Neural cell (in vitro differentiated cells): ENCODE results near the gene EIF4G3. TPM values are rescaled to one million over a fixed set of nuclear protein-coding genes. Genes with fewer than 3 reads are reported as not detected.

Experiments used
- H2AFZ ChIP-seq: fragments of 200-600, 300-800 bp; sonication (generic), shearing (Covaris generic); 2 replicates; pipeline ENCODE4 v1.6.0; 2014; ENCODE audit warnings: low read depth, mild to moderate bottlenecking, antibody characterized with exemption, low read length, moderate library complexity
- H3F3A ChIP-seq: fragments of 200-600 bp; shearing (Covaris generic); 2 replicates; pipeline ENCODE4 v1.6.1; 2016; ENCODE audit warnings: mild to moderate bottlenecking, moderate library complexity, mixed read lengths, antibody characterized with exemption, low read length; ENCODE audit not compliant: insufficient read depth, poor library complexity, severe bottlenecking
- H3K27ac ChIP-seq: fragments of 200-600, 300-800 bp; sonication (generic), shearing (Covaris generic); 2 replicates; pipeline ENCODE4 v1.5.1; 2014; ENCODE audit warnings: mild to moderate bottlenecking, low read length, moderate library complexity
- H3K27me3 ChIP-seq: fragments of 300-800, 200-600 bp; sonication (generic), shearing (Covaris generic); 2 replicates; pipeline ENCODE4 v1.6.0; 2014; ENCODE audit warnings: mild to moderate bottlenecking, low read depth, low read length, moderate library complexity; ENCODE audit not compliant: insufficient read depth
- H3K36me3 ChIP-seq: fragments of 300-800, 200-600 bp; sonication (generic), shearing (Covaris generic); 2 replicates; pipeline ENCODE4 v1.5.1; 2014; ENCODE audit warnings: mild to moderate bottlenecking, antibody characterized with exemption, low read length, moderate library complexity; ENCODE audit not compliant: insufficient read depth
- H3K4me2 ChIP-seq: fragments of 300-800, 200-600 bp; sonication (generic), shearing (Covaris generic); 2 replicates; pipeline ENCODE4 v1.6.0; 2014; ENCODE audit warnings: mild to moderate bottlenecking, low read length
- H3K4me3 ChIP-seq: fragments of 300-800, 200-600 bp; sonication (generic), shearing (Covaris generic); 2 replicates; pipeline ENCODE4 v1.5.1; 2014; ENCODE audit warnings: mild to moderate bottlenecking, low read length, moderate library complexity
- H3K79me2 ChIP-seq: fragments of 200-600 bp; shearing (Covaris generic); replicated peaks from 2 replicates; pipeline ENCODE4 v1.6.0; 2014; ENCODE audit warnings: mild to moderate bottlenecking, low read length, moderate library complexity; ENCODE audit not compliant: insufficient read depth
- H3K9ac ChIP-seq: fragments of 300-800, 200-600 bp; sonication (generic), shearing (Covaris generic); 2 replicates; pipeline ENCODE4 v1.6.1; 2016; ENCODE audit warnings: mild to moderate bottlenecking, low read length, mixed read lengths
- H3K9me2 ChIP-seq: fragments of 200-600 bp; shearing (Covaris generic); 2 replicates; pipeline ENCODE4 v1.6.1; 2016; ENCODE audit warnings: mild to moderate bottlenecking, low read length, mixed read lengths; ENCODE audit not compliant: insufficient read depth
- H3K9me3 ChIP-seq: fragments of 200-600, 300-800 bp; sonication (generic), shearing (Covaris generic); 2 replicates; pipeline ENCODE4 v1.6.1; 2016; ENCODE audit warnings: mild to moderate bottlenecking, mixed run types, low read length, moderate library complexity, mixed read lengths
- H4K20me1 ChIP-seq: fragments of 200-600 bp; shearing (Covaris generic); 2 replicates; pipeline ENCODE4 v1.6.1; 2016; ENCODE audit warnings: mild to moderate bottlenecking, mixed run types; ENCODE audit not compliant: insufficient read depth
- EP300 ChIP-seq: fragments of 450-650 bp; conservative IDR thresholded peaks from 2 replicates; pipeline ENCODE4 v1.6.1; 2014; ENCODE audit warnings: antibody characterized with exemption, mild to moderate bottlenecking, moderate library complexity; ENCODE audit not compliant: poor library complexity, severe bottlenecking
- EZH2 ChIP-seq: fragments of 200-600, 300-800 bp; shearing (Covaris generic), sonication (generic); IDR thresholded peaks from 2 replicates; pipeline ENCODE4 v1.6.1; 2014; ENCODE audit warnings: antibody characterized with exemption, low read length, borderline replicate concordance, mild to moderate bottlenecking; ENCODE audit not compliant: insufficient read depth, poor library complexity, severe bottlenecking
- MXI1 ChIP-seq: fragments of 450-650 bp; conservative IDR thresholded peaks from 2 replicates; pipeline ENCODE4 v1.6.1; 2014; ENCODE audit warnings: antibody characterized with exemption, mild to moderate bottlenecking; ENCODE audit not compliant: poor library complexity, severe bottlenecking
- POLR2AphosphoS5 ChIP-seq: IDR thresholded peaks from 2 replicates; pipeline ENCODE4 v1.6.1; 2012
- RAD21 ChIP-seq: fragments of 450-650 bp; conservative IDR thresholded peaks from 2 replicates; pipeline ENCODE4 v1.6.1; 2014; ENCODE audit warnings: antibody characterized with exemption, mild to moderate bottlenecking, moderate library complexity
- SMC3 ChIP-seq: fragments of 450-650 bp; conservative IDR thresholded peaks from 2 replicates; pipeline ENCODE4 v1.6.1; 2014; ENCODE audit warnings: antibody characterized with exemption, mild to moderate bottlenecking, moderate library complexity; ENCODE audit not compliant: poor library complexity
- TAF1 ChIP-seq: IDR thresholded peaks from 2 replicates; pipeline ENCODE4 v1.6.1; 2012; ENCODE audit warnings: low read depth
- polyA plus RNA-seq: library from polyadenylated mRNA; depleted of rRNA; stranded (reverse); fragments of >200 nt; gene quantifications from 2 replicates; pipeline ENCODE4 v1.2.3, GENCODE V29; 2014
- TF ChIP-seq, protein P1 (sequence below): IDR thresholded peaks from 2 replicates; pipeline ENCODE4 v1.6.1; 2012; ENCODE audit warnings: borderline replicate concordance
- TF ChIP-seq, protein P2 (sequence below): fragments of 450-650 bp; IDR thresholded peaks from 2 replicates; pipeline ENCODE4 v1.5.1; 2014; ENCODE audit warnings: antibody characterized with exemption, mild to moderate bottlenecking, moderate library complexity; ENCODE audit not compliant: poor library complexity, severe bottlenecking

EIF4G3 gene
- polyA plus RNA-seq, 1 donor from 2014 or later, result 56.9 TPM

DNA sequence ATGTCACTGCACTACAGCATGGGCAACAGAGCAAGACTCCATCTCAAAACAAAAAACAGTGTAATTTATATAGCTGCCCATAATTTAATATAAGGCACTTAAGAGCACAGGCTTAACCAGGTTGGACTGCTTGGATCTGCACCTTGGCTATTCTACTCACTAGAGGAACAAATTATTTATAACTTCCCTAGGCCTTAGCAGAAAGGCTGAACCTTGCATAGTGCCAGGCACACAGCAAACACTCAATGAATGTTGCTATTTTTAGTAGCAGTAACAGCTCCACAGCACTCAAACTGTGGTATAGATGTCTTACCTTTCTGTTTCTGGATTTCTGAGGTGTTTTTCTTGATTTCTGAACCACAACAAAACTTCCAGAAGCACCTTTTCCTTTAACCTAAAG is 409.4 kb downstream of the EIF4G3 start (continued):
- TF ChIP-seq, protein P1, sequence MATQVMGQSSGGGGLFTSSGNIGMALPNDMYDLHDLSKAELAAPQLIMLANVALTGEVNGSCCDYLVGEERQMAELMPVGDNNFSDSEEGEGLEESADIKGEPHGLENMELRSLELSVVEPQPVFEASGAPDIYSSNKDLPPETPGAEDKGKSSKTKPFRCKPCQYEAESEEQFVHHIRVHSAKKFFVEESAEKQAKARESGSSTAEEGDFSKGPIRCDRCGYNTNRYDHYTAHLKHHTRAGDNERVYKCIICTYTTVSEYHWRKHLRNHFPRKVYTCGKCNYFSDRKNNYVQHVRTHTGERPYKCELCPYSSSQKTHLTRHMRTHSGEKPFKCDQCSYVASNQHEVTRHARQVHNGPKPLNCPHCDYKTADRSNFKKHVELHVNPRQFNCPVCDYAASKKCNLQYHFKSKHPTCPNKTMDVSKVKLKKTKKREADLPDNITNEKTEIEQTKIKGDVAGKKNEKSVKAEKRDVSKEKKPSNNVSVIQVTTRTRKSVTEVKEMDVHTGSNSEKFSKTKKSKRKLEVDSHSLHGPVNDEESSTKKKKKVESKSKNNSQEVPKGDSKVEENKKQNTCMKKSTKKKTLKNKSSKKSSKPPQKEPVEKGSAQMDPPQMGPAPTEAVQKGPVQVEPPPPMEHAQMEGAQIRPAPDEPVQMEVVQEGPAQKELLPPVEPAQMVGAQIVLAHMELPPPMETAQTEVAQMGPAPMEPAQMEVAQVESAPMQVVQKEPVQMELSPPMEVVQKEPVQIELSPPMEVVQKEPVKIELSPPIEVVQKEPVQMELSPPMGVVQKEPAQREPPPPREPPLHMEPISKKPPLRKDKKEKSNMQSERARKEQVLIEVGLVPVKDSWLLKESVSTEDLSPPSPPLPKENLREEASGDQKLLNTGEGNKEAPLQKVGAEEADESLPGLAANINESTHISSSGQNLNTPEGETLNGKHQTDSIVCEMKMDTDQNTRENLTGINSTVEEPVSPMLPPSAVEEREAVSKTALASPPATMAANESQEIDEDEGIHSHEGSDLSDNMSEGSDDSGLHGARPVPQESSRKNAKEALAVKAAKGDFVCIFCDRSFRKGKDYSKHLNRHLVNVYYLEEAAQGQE, result no peak

DNA sequence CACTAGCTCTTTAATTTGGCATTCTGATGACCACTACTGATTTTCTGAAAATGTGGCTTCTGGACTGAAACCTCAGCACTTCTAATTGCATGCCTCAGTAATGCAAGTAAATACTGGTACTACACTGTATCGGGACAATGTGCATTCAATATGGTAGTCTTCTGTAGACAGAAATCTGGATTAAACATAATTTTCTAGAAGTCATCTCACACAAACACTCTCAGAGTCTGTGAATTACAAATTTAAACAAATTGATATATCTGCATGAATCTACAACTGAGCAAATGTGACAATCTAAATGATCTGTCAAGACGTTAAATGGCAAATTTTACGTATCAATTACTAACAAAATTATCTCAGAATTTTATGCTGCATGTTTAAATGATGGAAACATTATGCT is 413.3 kb downstream of the EIF4G3 start:
- H3K9ac ChIP-seq, result no peak overlapping the region
- no peaks in the 10 kb centered on the region for H3K79me2 ChIP-seq
- no peak overlapping the region for H3K4me3 ChIP-seq
- no peak overlapping the region for H3K27ac ChIP-seq
- H3K9me2 ChIP-seq, result no peaks in the 10 kb centered on the region
- H2AFZ ChIP-seq, result no peak overlapping the region
- no peak overlapping the region for H3K4me2 ChIP-seq
- no peaks in the 10 kb centered on the region for H3F3A ChIP-seq
- TF ChIP-seq, protein P1, result no peak
- TF ChIP-seq, protein P2, sequence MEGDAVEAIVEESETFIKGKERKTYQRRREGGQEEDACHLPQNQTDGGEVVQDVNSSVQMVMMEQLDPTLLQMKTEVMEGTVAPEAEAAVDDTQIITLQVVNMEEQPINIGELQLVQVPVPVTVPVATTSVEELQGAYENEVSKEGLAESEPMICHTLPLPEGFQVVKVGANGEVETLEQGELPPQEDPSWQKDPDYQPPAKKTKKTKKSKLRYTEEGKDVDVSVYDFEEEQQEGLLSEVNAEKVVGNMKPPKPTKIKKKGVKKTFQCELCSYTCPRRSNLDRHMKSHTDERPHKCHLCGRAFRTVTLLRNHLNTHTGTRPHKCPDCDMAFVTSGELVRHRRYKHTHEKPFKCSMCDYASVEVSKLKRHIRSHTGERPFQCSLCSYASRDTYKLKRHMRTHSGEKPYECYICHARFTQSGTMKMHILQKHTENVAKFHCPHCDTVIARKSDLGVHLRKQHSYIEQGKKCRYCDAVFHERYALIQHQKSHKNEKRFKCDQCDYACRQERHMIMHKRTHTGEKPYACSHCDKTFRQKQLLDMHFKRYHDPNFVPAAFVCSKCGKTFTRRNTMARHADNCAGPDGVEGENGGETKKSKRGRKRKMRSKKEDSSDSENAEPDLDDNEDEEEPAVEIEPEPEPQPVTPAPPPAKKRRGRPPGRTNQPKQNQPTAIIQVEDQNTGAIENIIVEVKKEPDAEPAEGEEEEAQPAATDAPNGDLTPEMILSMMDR, result no peak
- TF ChIP-seq SMC3 (no peak), TAF1 (no peak), MXI1 (no peak), RAD21 (no peak), EP300 (no peak), POLR2AphosphoS5 (no peak), EZH2 (no peak)
- H3K27me3 ChIP-seq, result no peaks in the 10 kb centered on the region
- peaks cover 16% of the 10 kb centered on the region for H3K36me3 ChIP-seq
- no peaks in the 10 kb centered on the region for H3K9me3 ChIP-seq
- H4K20me1 ChIP-seq, result no peaks in the 10 kb centered on the region
